H1 (cell line): ENCODE measurements around the gene PLTP. TPM values are rescaled to one million over a fixed set of nuclear protein-coding genes. Genes with fewer than 3 reads are reported as not detected.

Experiments
- CTCF ChIA-PET: fragments of 300-600 bp; sonication (Branson Sonifier 250); formaldehyde crosslinking; loops from one replicate; lab custom pipeline; 2021; ENCODE audit not compliant: partially characterized antibody; lab: Charles Lee
- POLR2A ChIA-PET: fragments of 300-600 bp; sonication (Branson Sonifier 250); formaldehyde crosslinking; loops from one replicate; lab custom pipeline; 2021; ENCODE audit warnings: inconsistent platforms; ENCODE audit not compliant: partially characterized antibody; lab: Charles Lee
- DNase-seq, 2 experiments: peaks; one replicate each; pipeline versions ENCODE4 v3.0.0 to v3.0.0-alpha.2; 2010 to 2022; ENCODE audit warnings: low spot score in 2 of 2, low read depth in 1 of 2, mixed read lengths in 1 of 2
- FAIRE-seq: peaks from 2 replicates; lab custom pipeline; 2011; peaks lifted over from hg19 to GRCh38; lab: Jason Lieb, UNC
- H2AFZ ChIP-seq: 2 replicates; pipeline ENCODE4 v1.8.1; 2012; ENCODE audit warnings: low read length, inconsistent platforms
- H2AK5ac ChIP-seq: 2 replicates; pipeline ENCODE4 v1.6.1; 2013; ENCODE audit warnings: low read depth, low read length
- H2BK120ac ChIP-seq: replicated peaks from 2 replicates; pipeline ENCODE3; 2013; ENCODE audit warnings: low read depth, low read length, inconsistent platforms
- H2BK12ac ChIP-seq: 2 replicates; pipeline ENCODE4 v1.6.1; 2013; ENCODE audit warnings: low read depth, low read length
- H2BK15ac ChIP-seq: 2 replicates; pipeline ENCODE4 v1.6.1; 2013; ENCODE audit warnings: low read length
- H2BK20ac ChIP-seq: 2 replicates; pipeline ENCODE4 v1.6.1; 2013; ENCODE audit warnings: low read length
- H2BK5ac ChIP-seq: 2 replicates; pipeline ENCODE4 v1.6.1; 2013; ENCODE audit warnings: low read depth, low read length
- H3K14ac ChIP-seq: 2 replicates; pipeline ENCODE4 v1.6.1; 2013; ENCODE audit warnings: inconsistent platforms; ENCODE audit not compliant: insufficient read length
- H3K18ac ChIP-seq: 2 replicates; pipeline ENCODE4 v1.6.1; 2013; ENCODE audit warnings: low read length; ENCODE audit errors: extremely low read depth
- H3K23ac ChIP-seq: 2 replicates; pipeline ENCODE4 v1.6.1; 2013; ENCODE audit warnings: inconsistent platforms; ENCODE audit not compliant: insufficient read length
- H3K23me2 ChIP-seq: 2 replicates; pipeline ENCODE4 v1.6.1; 2013; ENCODE audit warnings: low read depth, low read length
- H3K27ac ChIP-seq: 2 replicates; pipeline ENCODE4 v1.6.1; 2011; ENCODE audit warnings: low read depth, low read length, inconsistent platforms
- H3K27me3 ChIP-seq, 4 experiments: replicated peaks in 1 of 4; 1 replicate in 1 of 4; 2 replicates in 3 of 4; pipeline versions ENCODE4 v1.6.1 to v1.8.1; 2011 to 2013; ENCODE audit warnings: low read length in 3 of 4, mild to moderate bottlenecking in 3 of 4, inconsistent platforms in 2 of 4, mixed read lengths in 2 of 4, moderate library complexity in 1 of 4; ENCODE audit not compliant: control insufficient read depth in 3 of 4, insufficient read depth in 3 of 4; ENCODE audit errors: extremely low read depth in 1 of 4
- H3K36me3 ChIP-seq, 4 experiments: 2 replicates each; pipeline versions ENCODE4 v1.6.1 to v1.8.1; 2011 to 2013; ENCODE audit warnings: mild to moderate bottlenecking in 4 of 4, low read length in 3 of 4, moderate library complexity in 2 of 4, control low read depth in 1 of 4, inconsistent platforms in 1 of 4; ENCODE audit not compliant: insufficient read depth in 4 of 4, control insufficient read depth in 2 of 4
- H3K4ac ChIP-seq: replicated peaks from 2 replicates; pipeline ENCODE3; 2013; ENCODE audit warnings: low read length, low read depth, mixed read lengths, inconsistent platforms; ENCODE audit not compliant: insufficient read length
- H3K4me1 ChIP-seq, 4 experiments: replicated peaks in 1 of 4; 1 replicate in 1 of 4; 2 replicates in 3 of 4; pipeline versions ENCODE4 v1.6.1 to v1.8.1; 2011 to 2013; ENCODE audit warnings: low read length in 3 of 4, inconsistent platforms in 2 of 4, mixed read lengths in 1 of 4; ENCODE audit not compliant: insufficient read depth in 4 of 4, control insufficient read depth in 3 of 4
- H3K4me2 ChIP-seq, 2 experiments: 2 replicates each; pipeline versions ENCODE4 v1.6.1 to v1.8.1; 2011 to 2013; ENCODE audit warnings: low read depth in 2 of 2, low read length in 2 of 2, control low read depth in 1 of 2, inconsistent platforms in 1 of 2, mild to moderate bottlenecking in 1 of 2; ENCODE audit not compliant: insufficient read depth in 1 of 2
- H3K4me3 ChIP-seq, 4 experiments: fragments of 200-600, 300-600 bp in 1 of 4; sonication (generic), shearing (Covaris generic), sonication (Bioruptor Twin) in 1 of 4; 2 replicates each; pipeline versions ENCODE4 v1.5.1 to v1.8.1; 2011 to 2016; ENCODE audit warnings: low read length in 4 of 4, low read depth in 3 of 4, control low read depth in 2 of 4, inconsistent platforms in 2 of 4, mild to moderate bottlenecking in 2 of 4, mixed read lengths in 1 of 4, moderate library complexity in 1 of 4; ENCODE audit not compliant: insufficient read depth in 2 of 4; ENCODE audit errors: extremely low read depth in 1 of 4
- H3K56ac ChIP-seq: replicated peaks from 2 replicates; pipeline ENCODE3; 2013; ENCODE audit warnings: low read depth, mild to moderate bottlenecking, mixed read lengths, low read length, inconsistent platforms; ENCODE audit not compliant: insufficient read length
- H3K79me1 ChIP-seq: 2 replicates; pipeline ENCODE4 v1.6.1; 2013; ENCODE audit warnings: low read depth, low read length, control low read depth
- H3K79me2 ChIP-seq, 2 experiments: 2 replicates each; pipeline versions ENCODE4 v1.6.1 to v1.8.1; 2012 to 2013; ENCODE audit warnings: low read length in 2 of 2, mild to moderate bottlenecking in 2 of 2, inconsistent platforms in 1 of 2; ENCODE audit not compliant: insufficient read depth in 2 of 2, control insufficient read depth in 1 of 2
- H3K9ac ChIP-seq, 4 experiments: replicated peaks in 1 of 4; 1 replicate in 1 of 4; 2 replicates in 3 of 4; pipeline versions ENCODE4 v1.6.1 to v1.8.1; 2011 to 2013; ENCODE audit warnings: low read depth in 3 of 4, low read length in 3 of 4, control low read depth in 2 of 4, mild to moderate bottlenecking in 2 of 4, moderate library complexity in 2 of 4, inconsistent platforms in 1 of 4; ENCODE audit errors: extremely low read depth in 1 of 4
- H3K9me3 ChIP-seq, 2 experiments: 2 replicates each; pipeline versions ENCODE4 v1.6.1 to v1.8.1; 2012 to 2013; ENCODE audit warnings: mild to moderate bottlenecking in 2 of 2, moderate library complexity in 2 of 2, control low read depth in 1 of 2, inconsistent platforms in 1 of 2, low read depth in 1 of 2, low read length in 1 of 2, mixed read lengths in 1 of 2; ENCODE audit not compliant: insufficient read depth in 2 of 2
- H4K20me1 ChIP-seq, 2 experiments: replicated peaks in 1 of 2; 2 replicates each; pipeline versions ENCODE3 to v1.8.1; 2011 to 2013; ENCODE audit warnings: inconsistent platforms in 2 of 2, low read length in 2 of 2, mild to moderate bottlenecking in 1 of 2; ENCODE audit not compliant: insufficient read depth in 2 of 2, control insufficient read depth in 1 of 2
- H4K5ac ChIP-seq: 2 replicates; pipeline ENCODE4 v1.6.1; 2013; ENCODE audit warnings: low read length, low read depth, mixed read lengths, inconsistent platforms; ENCODE audit not compliant: insufficient read length
- H4K8ac ChIP-seq: 2 replicates; pipeline ENCODE4 v1.8.0; 2013; ENCODE audit warnings: mild to moderate bottlenecking, moderate library complexity, low read length, inconsistent platforms; ENCODE audit not compliant: insufficient read depth; ENCODE audit errors: extremely low read depth
- H4K91ac ChIP-seq: replicated peaks from 2 replicates; pipeline ENCODE3; 2013; ENCODE audit warnings: low read length, mixed read lengths, inconsistent platforms; ENCODE audit not compliant: insufficient read length
- NRF1 ChIP-seq: IDR thresholded peaks from 2 replicates; pipeline ENCODE4 v1.6.1; 2011; ENCODE audit warnings: mild to moderate bottlenecking, low read depth, low read length, improper control_type of control experiment
- POLR2AphosphoS5 ChIP-seq: IDR thresholded peaks from 2 replicates; pipeline ENCODE4 v1.6.1; 2011; ENCODE audit warnings: low read depth, low read length
- SIRT6 ChIP-seq: IDR thresholded peaks from one replicate; pipeline ENCODE4 v1.7.1; 2012; ENCODE audit warnings: low read length, inconsistent platforms
- WGBS, 2 experiments: shearing (Covaris generic) in 1 of 2; methylation state at CpG; one replicate each; pipeline versions ENCODE4 v1.1.6 to v1.1.7; 2013 to 2015; ENCODE audit warnings: low lambda C conversion rate in 2 of 2, mixed read lengths in 2 of 2, inconsistent platforms in 1 of 2, low coverage in 1 of 2, missing lambda C conversion rate in 1 of 2; ENCODE audit not compliant: insufficient replicate concordance in 2 of 2, insufficient coverage in 1 of 2, insufficient read length in 1 of 2; ENCODE audit errors: extremely low coverage in 1 of 2, missing lambda C conversion rate in 1 of 2; 5-methylcytosine and 5-hydroxymethylcytosine counted together
- polyA plus RNA-seq, 7 experiments: library from polyadenylated mRNA; depleted of rRNA in 3 of 7; stranded (reverse) in 5 of 7; unstranded in 2 of 7; fragments of >200 nt in 5 of 7; fragments of 200-250 nt in 2 of 7; gene quantifications; 1 replicate in 5 of 7; 2 replicates in 1 of 7; 4 replicates in 1 of 7; pipeline versions ENCODE4 v1.2.1 to v1.2.3, GENCODE V29; 2011 to 2013; ENCODE audit warnings: missing spikeins in 2 of 7, mixed read lengths in 2 of 7
- total RNA-seq: library from RNA; stranded (reverse); fragmentation: NEBNext Ultra II Directional; extraction: Animal tissue kit (Norgen Biotek cat#: 25700); gene quantifications from 2 replicates; pipeline ENCODE4 v1.2.1, GENCODE V29; 2021

PLTP gene
- total and polyA plus RNA-seq, 2 of the 8 experiments (the other 6 are each of a cell fraction or from before 2014, with no cell fraction given) = 120 to 194 TPM

- no peak for DNase-seq
- POLR2A ChIA-PET = interaction anchor here (0.9 to 14.0 kb wide), 11 partner anchors 12 to 132 kb away, joined by 3 to 283 read pairs (median 6); partner anchors contain the start of genes PCIF1, PLTP, SNX21 and ZNF335
Observed at GRCh38 chr20:45948261-45948733, 36.3 kb upstream of the PLTP start.

More at GRCh38 chr20:45948261-45948733, 36.3 kb upstream of the PLTP start:
- H3K79me1 ChIP-seq = peaks cover 3% of the 10 kb centered on the region; the same call in 1 of the 2 replicates
- no peak for FAIRE-seq
- H3K9ac ChIP-seq = no peak overlapping the region
- no peak overlapping the region for H2AK5ac ChIP-seq
- H3K56ac ChIP-seq = no peak overlapping the region
- no peak overlapping the region for H2BK20ac ChIP-seq
- H4K5ac ChIP-seq = no peak overlapping the region
- no peak overlapping the region for H2BK120ac ChIP-seq
- H4K20me1 ChIP-seq = peaks cover 0 to 13% of the 10 kb centered on the region in 2 experiments
- H3K23me2 ChIP-seq = no peaks in the 10 kb centered on the region
- no peak overlapping the region for H2BK5ac ChIP-seq
- H3K23ac ChIP-seq = no peak overlapping the region
- 92% methylated on average over 7 of the region's 7 CpGs; no CpG with 5 or more reads in 1 of the 2 experiments for WGBS, 2 experiments
- no peak overlapping the region for H3K27ac ChIP-seq
- TF ChIP-seq POLR2AphosphoS5 (0 out of 2 replicates have a peak, but pooled peaks have one; percentile 13), NRF1 (no peak), SIRT6 (no peak)
- TF ChIP-seq, all 59 proteins: peak for 1
- Histone ChIP-seq H3K36me3 (peaks cover 33 to 68% (median 48%) of the 10 kb centered on the region in 4 experiments), H3K4me1 (peaks cover 0 to 3% (median 1%) of the 10 kb centered on the region in 4 experiments; a peak in 1 of 7 replicates), H2BK15ac (no peak overlapping the region), H3K27me3 (no peaks in the 10 kb centered on the region), H3K4me2 (no peak overlapping the region), H2AFZ (no peak overlapping the region), H3K18ac (no peak overlapping the region), H2BK12ac (no peak overlapping the region), H3K4ac (no peak overlapping the region), H3K4me3 (no peak overlapping the region), H3K79me2 (no peaks in the 10 kb centered on the region), H4K8ac (no peak overlapping the region), H3K9me3 (no peaks in the 10 kb centered on the region), H4K91ac (no peak overlapping the region), H3K14ac (no peak overlapping the region)
- CTCF ChIA-PET = interaction anchor here (1.4 to 8.7 kb wide), 6 partner anchors 9 to 58 kb away, joined by 5 to 82 read pairs (median 10); partner anchors contain the start of genes CTSA, NEURL2 and PCIF1
